ENCODE results near the gene TBC1D22A.

TBC1D22A gene

DNA sequence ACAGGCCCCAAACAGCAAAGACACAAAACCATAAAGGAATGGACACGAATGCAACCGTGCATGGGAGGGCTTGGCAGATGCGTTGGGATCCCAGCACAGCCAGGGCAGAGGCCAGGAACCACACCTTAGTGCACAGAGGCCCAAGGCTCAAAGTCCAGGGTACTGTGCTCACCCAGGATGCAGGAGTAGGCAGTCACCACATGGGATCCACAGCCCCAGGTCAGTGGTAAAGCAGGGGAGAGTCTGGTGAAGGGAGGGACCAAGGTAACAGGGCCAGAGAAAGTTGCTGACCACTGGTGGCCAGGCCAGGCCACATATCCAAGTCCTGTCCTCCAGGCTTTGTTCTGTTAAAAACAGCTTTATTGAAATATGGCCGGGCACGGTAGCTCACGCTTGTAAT lies 17.9 kb upstream of the TBC1D22A start:
- TF ChIP-seq, protein P1, sequence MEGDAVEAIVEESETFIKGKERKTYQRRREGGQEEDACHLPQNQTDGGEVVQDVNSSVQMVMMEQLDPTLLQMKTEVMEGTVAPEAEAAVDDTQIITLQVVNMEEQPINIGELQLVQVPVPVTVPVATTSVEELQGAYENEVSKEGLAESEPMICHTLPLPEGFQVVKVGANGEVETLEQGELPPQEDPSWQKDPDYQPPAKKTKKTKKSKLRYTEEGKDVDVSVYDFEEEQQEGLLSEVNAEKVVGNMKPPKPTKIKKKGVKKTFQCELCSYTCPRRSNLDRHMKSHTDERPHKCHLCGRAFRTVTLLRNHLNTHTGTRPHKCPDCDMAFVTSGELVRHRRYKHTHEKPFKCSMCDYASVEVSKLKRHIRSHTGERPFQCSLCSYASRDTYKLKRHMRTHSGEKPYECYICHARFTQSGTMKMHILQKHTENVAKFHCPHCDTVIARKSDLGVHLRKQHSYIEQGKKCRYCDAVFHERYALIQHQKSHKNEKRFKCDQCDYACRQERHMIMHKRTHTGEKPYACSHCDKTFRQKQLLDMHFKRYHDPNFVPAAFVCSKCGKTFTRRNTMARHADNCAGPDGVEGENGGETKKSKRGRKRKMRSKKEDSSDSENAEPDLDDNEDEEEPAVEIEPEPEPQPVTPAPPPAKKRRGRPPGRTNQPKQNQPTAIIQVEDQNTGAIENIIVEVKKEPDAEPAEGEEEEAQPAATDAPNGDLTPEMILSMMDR (IDR thresholded peaks at IDR 0.05), result no peak
- intact Hi-C loops (cut with DNase I; ENCODE audit: low total_unique reads), result no loop called here
- Histone ChIP-seq H3K4me1 (peaks cover under 1 to 11% (median 6%) of the 10 kb centered on the region in 4 donors), H3K4me3 (no peak overlapping the region), H3K27ac (no peak overlapping the region), H3K36me3 (no peaks in the 10 kb centered on the region), H3K9me3 (no peaks in the 10 kb centered on the region), H3K27me3 (peaks cover 0 to 25% of the 10 kb centered on the region in 2 donors)
- DNase-seq, result no peak

DNA sequence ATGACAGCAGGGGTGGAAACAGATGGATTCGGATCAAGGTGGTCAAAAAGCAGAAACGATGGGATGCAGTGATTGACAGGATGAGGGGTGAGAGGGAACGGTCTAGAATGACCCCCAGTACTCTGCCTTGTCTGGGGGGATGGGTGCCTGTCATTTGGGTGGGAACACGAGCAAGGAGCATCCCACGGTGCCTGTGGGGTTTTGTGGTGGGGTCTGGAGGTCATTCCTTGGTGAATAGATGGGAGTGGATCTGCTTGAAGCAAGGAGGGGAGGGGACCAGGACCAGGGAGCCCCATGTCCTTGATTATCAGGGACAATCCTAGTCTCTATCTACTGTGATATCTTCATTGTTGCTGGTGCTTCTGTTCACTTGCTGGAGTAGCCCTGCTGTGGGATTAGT lies 16.3 kb upstream of the TBC1D22A start:
- peaks cover 0 to 12% (median 4%) of the 10 kb centered on the region in 4 donors for H3K4me1 ChIP-seq
- no peaks in the 10 kb centered on the region for H3K9me3 ChIP-seq

GRCh38 chr22:46746620-46747019 lies 15.8 kb upstream of the TBC1D22A start:
- Histone ChIP-seq H3K36me3 (no peaks in the 10 kb centered on the region), H3K4me3 (no peak overlapping the region), H3K4me1 (peaks cover 0 to 12% (median 4%) of the 10 kb centered on the region in 4 donors), H3K27me3 (peaks cover 0 to 25% of the 10 kb centered on the region in 2 donors), H3K9me3 (no peaks in the 10 kb centered on the region), H3K27ac (no peak overlapping the region)
- intact Hi-C loops (cut with DNase I; ENCODE audit: low total_unique reads), result no loop called here
- TF ChIP-seq, protein P1 (IDR thresholded peaks at IDR 0.05), result no peak
- DNase-seq, result no peak

More for the DNA sequence above, 16.3 kb upstream of the TBC1D22A start:
- no peak for DNase-seq
- no peak overlapping the region for H3K4me3 ChIP-seq
- H3K36me3 ChIP-seq, result no peaks in the 10 kb centered on the region
- intact Hi-C loops (cut with DNase I; ENCODE audit: low total_unique reads), result no loop called here
- H3K27me3 ChIP-seq, result peaks cover 0 to 25% of the 10 kb centered on the region in 2 donors
- TF ChIP-seq, protein P1 (IDR thresholded peaks at IDR 0.05), result no peak
- H3K27ac ChIP-seq, result no peak overlapping the region

- no peaks in the 10 kb centered on the region for H3K36me3 ChIP-seq
- no peak overlapping the region for H3K27ac ChIP-seq
- H3K4me3 ChIP-seq, result no peak overlapping the region
- no peaks in the 10 kb centered on the region for H3K9me3 ChIP-seq
- TF ChIP-seq, protein P1 (IDR thresholded peaks at IDR 0.05), result no peak
- peaks cover 0 to 25% of the 10 kb centered on the region in 2 donors for H3K27me3 ChIP-seq
- intact Hi-C loops (cut with DNase I; ENCODE audit: low total_unique reads), result no loop called here
- peaks cover 0 to 14% (median 4%) of the 10 kb centered on the region in 4 donors for H3K4me1 ChIP-seq
- DNase-seq, result no peak
Measured at GRCh38 chr22:46747646-46748045, 14.8 kb upstream of the TBC1D22A start.

- Histone ChIP-seq H3K27me3 (peaks cover 0 to 25% of the 10 kb centered on the region in 2 donors), H3K36me3 (no peaks in the 10 kb centered on the region), H3K4me3 (no peak overlapping the region), H3K4me1 (peaks cover 0 to 21% (median 11%) of the 10 kb centered on the region in 4 donors), H3K27ac (no peak overlapping the region), H3K9me3 (no peaks in the 10 kb centered on the region)
- DNase-seq, result no peak
- TF ChIP-seq, protein P1 (IDR thresholded peaks at IDR 0.05), result no peak
- intact Hi-C loops (cut with DNase I; ENCODE audit: low total_unique reads), result no loop called here
Measured at GRCh38 chr22:46748206-46748907, 14.1 kb upstream of the TBC1D22A start.
